ENCODE data around the gene LCP1.

Gene LCP1

GRCh38 chr13:46158222-46158621, 23.8 kb downstream of the LCP1 start:
- Histone ChIP-seq H3K4me1 (ENCODE audit: insufficient read depth, low read length) (no peaks in the 10 kb centered on the region), H3K4me3 (ENCODE audit: low read length) (no peak overlapping the region), H3K27me3 (ENCODE audit: insufficient read depth, low read length) (no peaks in the 10 kb centered on the region), H3K9ac (ENCODE audit: low read depth, low read length) (no peak overlapping the region), H3K27ac (ENCODE audit: low read depth, low read length) (no peak overlapping the region), H3K9me3 (ENCODE audit: insufficient read depth, low read depth, low read length) (0 out of 2 replicates have a peak, but pooled peaks cover 8% of the 10 kb centered on the region), H3K36me3 (ENCODE audit: insufficient read depth, low read length) (no peaks in the 10 kb centered on the region)
- WGBS: 100% methylated on average over 2 of the region's 2 CpGs

DNA sequence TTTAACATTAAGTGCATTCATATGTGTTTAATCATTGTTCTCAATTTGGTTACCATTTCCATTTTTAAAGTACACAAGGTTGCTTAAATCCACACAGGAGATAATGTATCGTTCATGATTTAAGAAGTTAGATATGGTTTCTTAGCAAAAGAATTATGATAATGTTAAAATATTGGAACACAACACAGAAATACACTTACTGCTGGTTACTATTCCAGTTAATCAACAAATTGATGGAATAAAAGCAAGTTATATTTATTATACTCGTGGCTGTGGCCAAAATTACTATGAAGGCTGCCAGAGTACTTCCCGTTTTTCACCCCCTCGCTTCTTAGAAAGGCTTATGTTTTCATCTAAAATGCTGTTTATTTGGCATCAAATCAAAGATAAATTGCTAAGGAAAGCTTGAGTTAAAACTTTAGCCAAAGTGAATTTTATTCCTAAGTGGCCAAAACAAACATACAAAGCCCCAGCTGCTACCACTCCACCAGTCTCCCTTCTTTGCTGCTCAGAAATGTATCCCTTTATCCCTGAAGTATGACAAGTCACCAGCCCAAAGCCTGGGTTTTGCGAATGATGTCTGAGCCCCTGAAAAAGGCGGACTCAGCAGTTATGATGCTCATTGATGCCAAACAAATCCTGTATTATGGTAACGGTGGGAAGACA, 27.7 kb downstream of the LCP1 start:
- H3K9me3 ChIP-seq (ENCODE audit: insufficient read depth, low read depth, low read length): no peaks in the 10 kb centered on the region
- H3K9ac ChIP-seq (ENCODE audit: low read depth, low read length): no peak overlapping the region
- H3K36me3 ChIP-seq (ENCODE audit: insufficient read depth, low read length): no peaks in the 10 kb centered on the region
- H3K4me1 ChIP-seq (ENCODE audit: insufficient read depth, low read length): no peaks in the 10 kb centered on the region
- WGBS: 87% methylated on average over 6 of the region's 7 CpGs
- H3K27ac ChIP-seq (ENCODE audit: low read depth, low read length): no peak overlapping the region
- no peak overlapping the region for H3K4me3 ChIP-seq (ENCODE audit: low read length)
- no peaks in the 10 kb centered on the region for H3K27me3 ChIP-seq (ENCODE audit: insufficient read depth, low read length)

DNA sequence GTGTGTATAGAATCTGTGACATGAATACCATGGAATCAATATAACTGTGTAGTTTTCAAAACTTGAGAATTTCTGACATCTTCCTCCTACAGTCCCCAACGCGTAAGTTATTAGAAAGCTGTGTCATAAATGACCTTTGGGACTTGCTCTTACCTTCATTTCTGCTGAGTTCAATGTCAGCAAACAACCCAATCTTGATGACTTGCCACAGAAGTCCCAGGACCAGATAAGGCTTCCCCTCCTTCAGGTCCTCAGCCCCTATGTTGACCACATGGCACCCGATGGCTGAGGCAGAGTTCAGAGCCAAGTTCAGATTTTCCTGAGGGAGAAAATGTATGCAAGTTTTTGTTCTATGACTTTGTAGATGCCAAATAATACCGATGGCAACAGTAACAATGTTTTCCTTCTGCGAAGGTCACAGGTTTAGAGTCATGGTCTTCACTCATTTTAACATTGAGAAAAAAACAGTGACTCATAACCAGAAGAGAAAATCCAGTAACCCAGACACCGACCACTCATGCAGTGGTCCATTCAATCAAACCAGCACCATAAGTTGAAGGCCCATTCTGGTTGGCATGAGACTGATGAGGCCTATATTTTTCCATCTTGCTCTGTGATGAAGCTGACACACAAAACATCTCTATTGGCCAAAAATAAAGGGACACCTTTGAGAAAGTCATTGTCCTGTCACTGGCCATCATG, 29.2 kb downstream of the LCP1 start:
- no peaks in the 10 kb centered on the region for H3K4me1 ChIP-seq (ENCODE audit: insufficient read depth, low read length)
- H3K27me3 ChIP-seq (ENCODE audit: insufficient read depth, low read length): no peaks in the 10 kb centered on the region
- H3K27ac ChIP-seq (ENCODE audit: low read depth, low read length): no peak overlapping the region

GRCh38 chr13:46150134-46150693, 31.8 kb downstream of the LCP1 start:
- no peak overlapping the region for H3K9ac ChIP-seq (ENCODE audit: low read depth, low read length)
- no peak overlapping the region for H3K4me3 ChIP-seq (ENCODE audit: low read length)
- no peaks in the 10 kb centered on the region for H3K36me3 ChIP-seq (ENCODE audit: insufficient read depth, low read length)
- H3K9me3 ChIP-seq (ENCODE audit: insufficient read depth, low read depth, low read length): no peaks in the 10 kb centered on the region
- no peak overlapping the region for H3K27ac ChIP-seq (ENCODE audit: low read depth, low read length)
- 95% methylated on average over 1 of the region's 1 CpG for WGBS
- no peaks in the 10 kb centered on the region for H3K27me3 ChIP-seq (ENCODE audit: insufficient read depth, low read length)
- peaks cover 7% of the 10 kb centered on the region; the same call in 1 of the 2 replicates for H3K4me1 ChIP-seq (ENCODE audit: insufficient read depth, low read length)

More for the DNA sequence above, 29.2 kb downstream of the LCP1 start:
- Histone ChIP-seq H3K9ac (ENCODE audit: low read depth, low read length) (no peak overlapping the region), H3K36me3 (ENCODE audit: insufficient read depth, low read length) (no peaks in the 10 kb centered on the region), H3K9me3 (ENCODE audit: insufficient read depth, low read depth, low read length) (no peaks in the 10 kb centered on the region), H3K4me3 (ENCODE audit: low read length) (no peak overlapping the region)
- 96% methylated on average over 6 of the region's 6 CpGs for WGBS

DNA sequence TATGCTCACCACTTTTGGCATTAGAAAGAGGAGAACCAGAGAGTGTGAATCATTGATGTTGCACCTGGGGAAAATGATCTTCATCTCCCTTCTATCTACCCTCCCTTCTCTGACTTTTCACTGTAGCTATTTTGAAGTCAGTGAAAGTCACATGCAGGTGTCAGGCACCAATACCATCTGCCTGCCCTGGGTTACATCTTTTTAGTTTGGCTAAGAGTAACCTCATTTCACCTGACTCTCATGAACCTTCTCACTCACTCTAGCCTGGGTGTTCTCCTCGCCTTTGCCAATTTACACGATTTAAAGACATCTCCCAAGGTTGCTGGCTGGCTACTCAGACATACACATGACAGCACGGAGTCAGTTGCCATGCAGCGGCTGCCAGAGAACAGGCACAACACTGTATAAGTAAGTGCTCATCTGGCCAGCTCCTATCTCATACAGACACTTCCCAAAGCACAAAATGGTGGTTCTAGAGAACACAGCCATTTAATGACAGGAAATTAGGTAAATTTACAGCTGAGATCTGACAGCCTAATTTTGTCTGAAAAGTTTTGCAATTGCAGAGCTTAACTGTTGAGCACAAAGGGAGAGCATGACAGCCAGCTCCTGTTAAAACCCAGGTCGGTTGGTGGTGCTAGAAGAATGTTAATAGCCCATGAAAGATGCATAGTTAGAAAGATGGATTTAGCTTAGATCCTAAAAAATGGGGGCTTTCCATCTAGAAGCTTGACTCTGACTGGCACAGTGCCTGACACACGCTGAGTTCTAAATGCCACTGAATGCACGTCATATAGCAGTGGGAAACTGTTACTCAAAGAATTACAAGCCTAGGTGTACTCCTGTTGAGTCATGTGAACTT, 32.5 kb downstream of the LCP1 start:
- whole genome bisulfite sequencing: 82% methylated on average over 7 of the region's 7 CpGs

GRCh38 chr13:46146898-46147297, 35.1 kb downstream of the LCP1 start:
- WGBS: 35% methylated on average over 3 of the region's 3 CpGs
- H3K27ac ChIP-seq (ENCODE audit: low read depth, low read length): no peak overlapping the region
- H3K9me3 ChIP-seq (ENCODE audit: insufficient read depth, low read depth, low read length): no peaks in the 10 kb centered on the region
- no peaks in the 10 kb centered on the region for H3K27me3 ChIP-seq (ENCODE audit: insufficient read depth, low read length)
- H3K9ac ChIP-seq (ENCODE audit: low read depth, low read length): no peak overlapping the region
- peaks cover 16% of the 10 kb centered on the region for H3K4me1 ChIP-seq (ENCODE audit: insufficient read depth, low read length)
- no peak overlapping the region for H3K4me3 ChIP-seq (ENCODE audit: low read length)
- no peaks in the 10 kb centered on the region for H3K36me3 ChIP-seq (ENCODE audit: insufficient read depth, low read length)

More for the DNA sequence above, 32.5 kb downstream of the LCP1 start:
- Histone ChIP-seq H3K27ac (ENCODE audit: low read depth, low read length) (no peak overlapping the region), H3K36me3 (ENCODE audit: insufficient read depth, low read length) (no peaks in the 10 kb centered on the region), H3K9ac (ENCODE audit: low read depth, low read length) (no peak overlapping the region), H3K4me3 (ENCODE audit: low read length) (no peak overlapping the region), H3K4me1 (ENCODE audit: insufficient read depth, low read length) (peaks cover 9% of the 10 kb centered on the region; the same call in 1 of the 2 replicates), H3K9me3 (ENCODE audit: insufficient read depth, low read depth, low read length) (no peaks in the 10 kb centered on the region), H3K27me3 (ENCODE audit: insufficient read depth, low read length) (no peaks in the 10 kb centered on the region)

GRCh38 chr13:46145950-46146349, 36.0 kb downstream of the LCP1 start:
- Histone ChIP-seq H3K9ac (ENCODE audit: low read depth, low read length) (no peak overlapping the region), H3K9me3 (ENCODE audit: insufficient read depth, low read depth, low read length) (no peaks in the 10 kb centered on the region), H3K27ac (ENCODE audit: low read depth, low read length) (no peak overlapping the region), H3K36me3 (ENCODE audit: insufficient read depth, low read length) (no peaks in the 10 kb centered on the region), H3K27me3 (ENCODE audit: insufficient read depth, low read length) (no peaks in the 10 kb centered on the region), H3K4me3 (ENCODE audit: low read length) (no peak overlapping the region), H3K4me1 (ENCODE audit: insufficient read depth, low read length) (peaks cover 16% of the 10 kb centered on the region)
- no CpG with 5 or more reads among the region's 2 CpGs for WGBS

GRCh38 chr13:46145135-46145534, 36.8 kb downstream of the LCP1 start:
- H3K36me3 ChIP-seq (ENCODE audit: insufficient read depth, low read length): no peaks in the 10 kb centered on the region
- WGBS: 89% methylated on average over 4 of the region's 4 CpGs
- H3K9me3 ChIP-seq (ENCODE audit: insufficient read depth, low read depth, low read length): no peaks in the 10 kb centered on the region

DNA sequence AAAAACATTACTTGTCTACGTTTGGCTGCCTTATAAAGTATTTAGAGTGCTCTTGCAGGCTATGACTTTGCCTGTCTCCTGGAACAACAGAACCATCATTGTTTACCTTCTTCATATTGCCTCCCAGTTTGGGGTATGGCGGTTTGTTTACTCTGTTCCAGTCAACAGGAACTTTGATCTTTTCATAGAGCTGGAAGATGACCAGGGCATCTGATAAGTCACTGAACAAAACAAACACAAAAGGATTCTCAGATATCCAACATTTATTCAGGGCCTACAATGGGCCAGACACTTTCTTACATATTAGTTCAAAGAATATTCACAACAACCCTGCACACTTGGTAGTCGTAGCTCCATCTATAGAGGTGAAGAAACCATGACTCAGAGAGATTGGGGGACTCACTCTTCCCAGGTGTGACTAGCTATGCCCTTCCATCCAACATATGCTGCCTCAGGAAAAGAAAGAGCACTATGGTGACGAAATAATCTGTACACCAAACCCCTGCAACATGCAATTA, 38.7 kb downstream of the LCP1 start:
- Histone ChIP-seq H3K9me3 (ENCODE audit: insufficient read depth, low read depth, low read length) (no peaks in the 10 kb centered on the region), H3K27ac (ENCODE audit: low read depth, low read length) (no peak overlapping the region), H3K9ac (ENCODE audit: low read depth, low read length) (no peak overlapping the region), H3K4me1 (ENCODE audit: insufficient read depth, low read length) (peaks cover 16% of the 10 kb centered on the region), H3K4me3 (ENCODE audit: low read length) (no peak overlapping the region), H3K36me3 (ENCODE audit: insufficient read depth, low read length) (no peaks in the 10 kb centered on the region), H3K27me3 (ENCODE audit: insufficient read depth, low read length) (no peaks in the 10 kb centered on the region)
- 81% methylated on average over 3 of the region's 4 CpGs for WGBS

More at GRCh38 chr13:46145135-46145534, 36.8 kb downstream of the LCP1 start:
- Histone ChIP-seq H3K4me1 (ENCODE audit: insufficient read depth, low read length) (peaks cover 16% of the 10 kb centered on the region), H3K27me3 (ENCODE audit: insufficient read depth, low read length) (no peaks in the 10 kb centered on the region), H3K27ac (ENCODE audit: low read depth, low read length) (no peak overlapping the region), H3K9ac (ENCODE audit: low read depth, low read length) (no peak overlapping the region), H3K4me3 (ENCODE audit: low read length) (no peak overlapping the region)

GRCh38 chr13:46142776-46143175, 39.2 kb downstream of the LCP1 start:
- 69% methylated on average over 3 of the region's 3 CpGs for WGBS
- no peaks in the 10 kb centered on the region for H3K36me3 ChIP-seq (ENCODE audit: insufficient read depth, low read length)

More at GRCh38 chr13:46142776-46143175, 39.2 kb downstream of the LCP1 start:
- no peaks in the 10 kb centered on the region for H3K9me3 ChIP-seq (ENCODE audit: insufficient read depth, low read depth, low read length)
- H3K4me3 ChIP-seq (ENCODE audit: low read length): no peak overlapping the region
- H3K27ac ChIP-seq (ENCODE audit: low read depth, low read length): no peak overlapping the region
- no peak overlapping the region for H3K9ac ChIP-seq (ENCODE audit: low read depth, low read length)
- H3K4me1 ChIP-seq (ENCODE audit: insufficient read depth, low read length): peaks cover 16% of the 10 kb centered on the region
- no peaks in the 10 kb centered on the region for H3K27me3 ChIP-seq (ENCODE audit: insufficient read depth, low read length)

All from HUES64 (cell line).